Activated CD4-positive, alpha-beta T cell treated with anti-CD3 and anti-CD28 coated beads, Interleukin-2, Interleukin-4, amounts not matched to agents 100 ng/mL and 50 ng/mL, durations not matched to agents 16 hours and 8 hours (primary cell): ENCODE data around the gene TMEM225B.
A peak's percentile ranks its signal among the peaks of the same experiment; 100 is the strongest.
"Not testable (repeated sequence)": the region's sequence is repeated elsewhere in the genome, so short reads cannot be mapped to it uniquely, and the experiment has no call there.

Experiments used
- DNase-seq: peaks from one replicate; pipeline ENCODE4 v3.0.0-alpha.2; 2020; ENCODE audit warnings: low spot score

The TMEM225B gene

GRCh38 chr7:99579281-99579955 is 18.6 kb upstream of the TMEM225B start:
- DNase-seq, result no peak

GRCh38 chr7:99579956-99580777 is 17.9 kb upstream of the TMEM225B start:
- no peak for DNase-seq

DNA sequence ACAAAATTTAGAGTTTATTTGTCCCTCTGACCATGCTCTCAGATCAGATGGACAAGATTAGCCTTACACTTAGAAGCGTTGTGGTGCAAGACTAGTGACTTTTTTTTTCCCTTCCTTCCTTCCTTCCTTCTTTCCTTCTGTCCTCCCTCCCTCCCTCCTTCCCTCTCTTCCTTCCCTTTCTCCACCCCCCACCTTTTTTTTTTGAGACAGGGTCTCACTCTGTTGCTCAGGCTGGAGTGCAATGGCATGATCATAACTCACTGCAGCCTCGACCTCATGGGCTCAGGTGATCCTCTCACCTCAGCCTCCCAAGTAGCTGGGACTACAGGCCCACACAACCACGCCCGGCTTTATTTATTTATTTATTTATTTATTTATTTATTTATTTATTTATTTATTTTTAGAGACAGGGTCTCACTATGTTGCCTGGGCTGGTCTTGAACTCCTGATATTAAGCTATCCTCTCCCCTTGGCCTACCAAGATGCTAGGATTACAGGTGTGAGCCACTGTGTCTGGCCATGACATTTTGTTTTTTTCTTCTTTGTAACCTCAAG is 17.2 kb upstream of the TMEM225B start:
- not testable (repeated sequence) for DNase-seq

- no peak for DNase-seq
These were observed 9.2 kb upstream of the TMEM225B start for GRCh38 chr7:99588868-99589267.

GRCh38 chr7:99594948-99595745 is 2.9 kb upstream of the TMEM225B start:
- DNase-seq, result no peak

DNA sequence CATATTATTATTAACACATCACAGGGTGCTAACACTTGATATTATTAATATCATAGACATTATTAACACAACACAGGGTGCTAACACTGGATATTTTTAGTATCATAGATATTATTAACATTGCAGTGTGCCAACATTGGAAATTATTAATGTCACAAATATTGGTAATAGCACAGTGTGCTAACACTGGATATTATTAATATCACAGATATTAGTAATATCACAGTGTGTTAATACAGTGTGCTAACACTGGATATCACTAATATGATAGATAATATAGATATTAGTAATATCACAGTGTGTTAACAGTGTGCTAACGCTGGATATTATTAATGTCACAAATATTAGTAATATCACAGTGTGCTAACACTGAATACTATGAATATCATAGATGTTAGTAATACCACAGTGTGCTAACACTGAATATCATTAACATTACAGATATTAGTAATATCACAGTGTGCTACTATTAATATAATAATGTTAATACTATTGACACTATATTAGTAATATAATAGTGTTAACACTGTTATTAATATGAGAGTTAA is 1.6 kb upstream of the TMEM225B start:
- no peak for DNase-seq

DNA sequence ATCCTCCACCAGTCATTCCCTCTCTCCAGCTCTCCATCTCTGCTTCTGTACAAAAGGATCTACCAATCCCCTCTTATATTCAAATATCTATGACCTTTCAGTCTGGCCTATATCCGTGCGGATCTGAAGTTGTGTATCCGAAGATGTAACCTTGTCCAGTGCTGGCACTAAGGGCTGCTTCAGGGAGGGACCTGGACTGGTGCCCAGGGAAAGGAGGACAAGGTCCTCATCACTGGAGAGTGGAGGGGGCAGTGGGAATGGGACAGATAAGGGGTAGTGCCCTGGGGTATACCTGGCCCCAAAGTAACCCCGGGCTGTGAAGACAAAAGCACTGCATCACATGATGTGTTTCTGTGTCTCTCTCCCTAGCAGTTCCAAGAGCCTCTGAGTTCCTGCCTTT is 1.8 kb downstream of the TMEM225B start:
- DNase-seq, result no peak

GRCh38 chr7:99601656-99602310 is 3.7 kb downstream of the TMEM225B start:
- DNase-seq, result no peak

- no peak for DNase-seq
These were observed 7.5 kb downstream of the TMEM225B start for GRCh38 chr7:99605527-99605926.

- DNase-seq, result no peak
These were observed 8.5 kb downstream of the TMEM225B start for GRCh38 chr7:99606531-99606930.

DNA sequence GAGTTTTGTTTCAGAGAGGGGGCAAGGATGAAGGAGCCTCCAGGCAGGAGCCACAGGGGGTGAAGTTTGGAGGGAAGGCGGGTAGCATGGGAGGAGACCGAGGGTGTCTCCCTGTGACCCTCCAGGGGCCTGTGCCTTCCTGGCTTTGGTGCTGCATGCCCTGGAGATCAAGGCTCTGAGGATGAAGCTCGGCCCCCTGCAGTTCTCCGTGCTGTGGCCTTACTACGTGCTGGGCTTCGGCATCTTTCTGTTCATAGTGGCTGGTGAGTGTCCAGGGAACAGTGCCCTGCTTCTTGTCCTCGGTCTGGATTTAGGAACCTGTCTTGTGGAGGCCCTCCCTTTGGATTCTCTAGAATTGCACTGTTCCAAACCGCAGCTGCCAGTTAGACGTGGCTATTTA is 9.5 kb downstream of the TMEM225B start:
- DNase-seq, result no peak

DNA sequence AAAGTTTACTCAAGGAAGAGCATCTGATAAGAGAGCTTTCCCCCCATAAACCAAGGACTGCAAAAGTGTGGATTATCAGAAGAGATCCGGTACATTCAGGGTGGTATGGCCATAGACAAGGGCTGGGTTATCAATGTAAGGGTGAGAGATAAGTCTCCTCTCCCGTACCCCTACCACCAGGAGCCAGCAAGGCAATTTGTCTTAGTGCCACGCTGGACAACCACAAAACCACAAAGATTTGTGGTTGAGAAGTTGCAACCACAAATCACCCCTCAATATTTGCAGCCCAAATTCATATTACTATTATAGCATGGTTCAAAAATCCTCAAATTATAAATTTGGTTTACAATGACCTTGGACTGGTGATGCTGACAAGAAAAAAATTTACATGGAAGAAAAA is 16.4 kb downstream of the TMEM225B start:
- DNase-seq, result no peak

DNA sequence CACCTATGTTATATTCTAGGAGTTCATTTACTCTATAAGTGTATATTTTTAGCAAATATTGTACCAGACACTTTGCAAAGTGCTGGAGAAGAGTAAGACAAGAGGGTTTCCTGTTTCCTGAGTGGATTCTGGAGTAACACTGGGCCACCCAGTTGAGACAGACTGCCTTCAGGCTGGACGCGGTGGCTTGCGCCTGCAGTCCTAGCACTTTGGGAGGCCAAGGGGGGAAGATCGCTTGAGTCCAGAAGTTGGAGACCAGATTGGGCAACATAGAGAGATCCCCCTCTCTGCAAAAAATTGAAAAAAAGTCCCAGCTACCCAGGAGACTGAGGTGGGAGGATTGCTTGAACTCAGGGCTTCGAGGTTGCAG is 17.9 kb downstream of the TMEM225B start:
- no peak for DNase-seq

GRCh38 chr7:99616359-99617191 is 18.5 kb downstream of the TMEM225B start, which contains the start of gene ZSCAN25:
Gene ZSCAN25, plus strand, starts transcription at chr7:99616946. Its CDS starts 2,661 bp downstream, at chr7:99619607.
- DNase-seq, result peak; percentile 94

- no peak for DNase-seq
These were observed 19.2 kb downstream of the TMEM225B start for GRCh38 chr7:99617192-99617781.

DNA sequence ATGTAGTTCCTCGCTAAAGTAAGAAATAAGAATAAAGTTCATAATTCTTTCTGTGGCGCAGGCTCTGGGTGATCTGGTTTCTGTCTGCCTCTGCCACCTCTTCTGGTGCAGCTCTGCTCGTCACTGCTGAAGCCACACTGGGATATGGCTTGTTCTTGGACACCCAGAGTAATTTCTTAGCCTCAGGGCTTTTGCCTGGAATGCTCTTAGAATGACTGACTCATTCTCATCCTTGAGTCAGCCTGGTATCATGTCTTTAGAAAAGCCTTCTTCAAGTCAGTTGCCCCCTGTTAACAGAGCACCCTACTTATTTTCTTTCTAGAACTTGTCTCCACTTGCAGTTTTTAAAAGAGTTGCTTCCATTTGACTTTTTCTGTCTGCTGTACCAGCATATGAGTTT is 20.7 kb downstream of the TMEM225B start:
- no peak for DNase-seq

- no peak for DNase-seq
These were observed 21.6 kb downstream of the TMEM225B start for GRCh38 chr7:99619571-99620130.

DNA sequence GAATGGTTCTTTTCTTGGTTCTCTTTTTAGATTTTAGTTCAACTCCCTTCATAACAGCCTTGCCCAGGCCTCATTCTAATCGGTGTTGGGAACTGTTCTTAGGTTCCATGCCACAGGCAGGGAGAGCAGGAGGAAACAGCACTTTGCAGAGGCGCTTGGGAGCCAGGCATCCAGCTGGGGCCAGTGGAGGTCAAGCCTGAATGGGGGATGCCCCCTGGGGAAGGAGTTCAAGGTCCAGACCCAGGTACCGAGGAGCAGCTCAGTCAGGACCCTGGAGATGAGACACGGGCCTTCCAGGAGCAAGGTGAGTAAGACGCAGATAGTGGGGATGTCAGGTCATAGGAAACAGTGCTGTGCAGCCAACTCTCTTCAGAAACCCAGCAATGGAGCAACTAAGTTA is 23.2 kb downstream of the TMEM225B start:
- DNase-seq, result no peak

DNA sequence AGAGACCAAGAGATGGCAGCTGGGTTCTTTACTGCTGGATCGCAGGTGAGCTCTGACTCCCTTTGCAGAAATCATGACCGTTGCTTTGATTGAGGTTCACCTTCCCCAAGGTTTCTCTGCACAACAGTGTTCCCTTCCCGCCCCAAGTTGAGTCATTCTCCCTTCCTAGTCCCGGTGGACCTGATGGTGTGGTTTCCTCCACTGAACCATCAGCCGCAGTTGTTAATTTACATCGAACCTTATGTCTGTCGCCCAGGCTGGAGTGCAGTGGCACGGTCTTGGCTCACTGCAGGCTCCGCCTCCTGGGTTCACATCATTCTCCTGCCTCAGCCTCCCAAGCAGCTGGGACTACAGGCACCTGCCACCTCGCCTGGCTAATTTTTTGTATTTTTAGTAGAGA is 24.5 kb downstream of the TMEM225B start:
- no peak for DNase-seq
